GM12873 (cell line): ENCODE results near the gene KDM5A.

ENCODE experiments used
- CTCF ChIP-seq: IDR thresholded peaks from 2 replicates; pipeline ENCODE4 v1.5.1; 2012; ENCODE audit warnings: low read depth, mild to moderate bottlenecking, moderate library complexity, low read length, control low read depth; ENCODE audit not compliant: insufficient read depth; ENCODE audit errors: missing control alignments

Gene KDM5A

GRCh38 chr12:271161-271560 is 118.0 kb downstream of the KDM5A start:
- no peak for TF ChIP-seq CTCF

- TF ChIP-seq CTCF = no peak
These were observed 119.9 kb downstream of the KDM5A start for GRCh38 chr12:269191-269590.

GRCh38 chr12:268483-268840 is 120.7 kb downstream of the KDM5A start:
- no peak for TF ChIP-seq CTCF

GRCh38 chr12:267581-268482 is 121.3 kb downstream of the KDM5A start:
- TF ChIP-seq CTCF = no peak

GRCh38 chr12:265096-265495 is 124.0 kb downstream of the KDM5A start:
- TF ChIP-seq CTCF = no peak

- TF ChIP-seq CTCF = no peak
These were observed 124.9 kb downstream of the KDM5A start for GRCh38 chr12:264269-264668.

GRCh38 chr12:263574-263973 is 125.5 kb downstream of the KDM5A start:
- no peak for TF ChIP-seq CTCF

GRCh38 chr12:262817-263216 is 126.3 kb downstream of the KDM5A start, which contains the start of gene SLC6A13:
Gene SLC6A13, minus strand, starts transcription at chr12:262836. Its CDS starts 2,784 bp downstream, at chr12:260052.
- no peak for TF ChIP-seq CTCF
